HG02973 (cell line): ENCODE results near the gene ZNF470.

Experiments used
- ATAC-seq: cut with Tn5 transposase; IDR thresholded peaks from one replicate; pipeline ENCODE4 v1.9.1; 2021; ENCODE audit warnings: moderate library complexity; ENCODE audit not compliant: unreplicated experiment

The ZNF470 gene

GRCh38 chr19:56567274-56568120 lies at the start of gene ZNF470:
Gene ZNF470, plus strand, starts transcription at chr19:56567468. Its CDS starts 2,844 bp downstream, at chr19:56570312.
- ATAC-seq, result peak; percentile 96

- no peak for ATAC-seq
Observed at GRCh38 chr19:56525214-56525860, 41.9 kb upstream of the ZNF470 start.

- no peak for ATAC-seq
Observed at GRCh38 chr19:56537442-56537841, 29.8 kb upstream of the ZNF470 start.

GRCh38 chr19:56538254-56538760 lies 29.0 kb upstream of the ZNF470 start:
- peak; percentile 84 for ATAC-seq

GRCh38 chr19:56538761-56539263 lies 28.5 kb upstream of the ZNF470 start, which contains the start of gene ZFP28:
Gene ZFP28, plus strand, starts transcription at chr19:56538948. Its CDS starts 71 bp downstream, at chr19:56539019.
- ATAC-seq, result peak; percentile 40

GRCh38 chr19:56543776-56544175 lies 23.5 kb upstream of the ZNF470 start:
- no peak for ATAC-seq

- no peak for ATAC-seq
Observed at GRCh38 chr19:56547535-56547934, 19.7 kb upstream of the ZNF470 start.

- no peak for ATAC-seq
Observed at GRCh38 chr19:56554272-56554869, 12.9 kb upstream of the ZNF470 start.

GRCh38 chr19:56562766-56563165 lies 4.5 kb upstream of the ZNF470 start:
- no peak for ATAC-seq

GRCh38 chr19:56566904-56567273 lies 379 bp upstream of the ZNF470 start:
- ATAC-seq, result peak; percentile 28

- ATAC-seq, result no peak
Observed at GRCh38 chr19:56572589-56572988, 5.3 kb downstream of the ZNF470 start.

- ATAC-seq, result no peak
Observed at GRCh38 chr19:56573914-56574313, 6.6 kb downstream of the ZNF470 start.

- no peak for ATAC-seq
Observed at GRCh38 chr19:56577719-56578602, 10.7 kb downstream of the ZNF470 start.

- ATAC-seq, result no peak
Observed at GRCh38 chr19:56594446-56594782, 27.1 kb downstream of the ZNF470 start.

GRCh38 chr19:56594783-56595547 lies 27.7 kb downstream of the ZNF470 start, which contains the start of gene ZNF71:
Gene ZNF71, plus strand, starts transcription at chr19:56595302. Its CDS starts 6,257 bp downstream, at chr19:56601559.
- peak; percentile 82 for ATAC-seq

- peak; percentile 16 for ATAC-seq
Observed at GRCh38 chr19:56595548-56595899, 28.3 kb downstream of the ZNF470 start.

- no peak for ATAC-seq
Observed at GRCh38 chr19:56596676-56597075, 29.4 kb downstream of the ZNF470 start.

- ATAC-seq, result no peak
Observed at GRCh38 chr19:56597696-56598095, 30.4 kb downstream of the ZNF470 start.

- no peak for ATAC-seq
Observed at GRCh38 chr19:56601375-56601774, 34.1 kb downstream of the ZNF470 start.

GRCh38 chr19:56603829-56604228 lies 36.6 kb downstream of the ZNF470 start:
- no peak for ATAC-seq
